Inflammatory macrophage treated with lipopolysaccharide for 4 hours (primary cell): ENCODE data around the gene ADM.
A peak's percentile ranks its signal among the peaks of the same experiment; 100 is the strongest.
"Not testable (repeated sequence)": the region's sequence is repeated elsewhere in the genome, so short reads cannot be mapped to it uniquely, and the experiment has no call there.

Source experiments
- DNase-seq: peaks from one replicate; pipeline ENCODE4 v3.0.0-alpha.2; 2020

ADM gene

GRCh38 chr11:10304495-10305261, at the start of gene ADM:
Gene ADM, plus strand, starts transcription at chr11:10305073. Its CDS starts 628 bp downstream, at chr11:10305701.
- peak; percentile 93 for DNase-seq

DNA sequence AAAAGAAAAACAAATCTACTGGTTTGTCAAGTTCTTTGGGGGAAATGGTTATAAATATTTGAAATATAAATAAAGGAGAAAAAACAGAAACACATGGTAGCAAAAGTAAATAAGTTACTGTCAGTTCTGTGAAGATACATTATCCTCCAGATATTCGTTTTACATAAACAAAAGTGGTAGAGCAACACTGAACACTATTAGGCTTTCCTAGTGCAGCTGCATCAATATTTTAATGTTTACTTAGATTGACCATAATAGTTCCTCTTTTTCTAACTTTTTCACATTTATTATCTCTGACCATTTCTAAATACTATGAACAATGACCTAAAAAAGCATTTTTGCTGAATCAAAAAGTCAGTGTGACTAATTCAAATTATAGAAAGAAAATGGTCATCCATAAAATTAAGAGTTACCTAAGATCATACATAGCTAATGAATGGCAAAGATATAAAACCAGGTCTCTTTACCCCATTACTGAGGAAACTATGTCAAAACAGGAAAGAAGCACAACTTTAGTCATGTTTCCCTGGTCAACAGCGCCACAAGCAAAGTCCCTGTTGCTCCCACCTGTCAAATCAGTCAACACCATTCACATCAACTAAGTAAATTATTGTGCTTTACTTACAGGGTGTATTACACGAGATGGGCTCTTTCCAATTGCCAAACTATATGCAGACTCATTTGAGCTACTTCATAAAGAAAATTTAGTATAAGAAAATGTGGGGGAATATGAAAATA, 49.3 kb upstream of the ADM start:
- peak; percentile 4 for DNase-seq

- no peak for DNase-seq
Measured at GRCh38 chr11:10257478-10257877, 47.4 kb upstream of the ADM start.

- DNase-seq, result no peak
Measured at GRCh38 chr11:10261821-10262220, 43.1 kb upstream of the ADM start.

GRCh38 chr11:10263929-10264328, 40.9 kb upstream of the ADM start:
- DNase-seq, result no peak

GRCh38 chr11:10264716-10265115, 40.2 kb upstream of the ADM start:
- DNase-seq, result not testable (repeated sequence)

DNA sequence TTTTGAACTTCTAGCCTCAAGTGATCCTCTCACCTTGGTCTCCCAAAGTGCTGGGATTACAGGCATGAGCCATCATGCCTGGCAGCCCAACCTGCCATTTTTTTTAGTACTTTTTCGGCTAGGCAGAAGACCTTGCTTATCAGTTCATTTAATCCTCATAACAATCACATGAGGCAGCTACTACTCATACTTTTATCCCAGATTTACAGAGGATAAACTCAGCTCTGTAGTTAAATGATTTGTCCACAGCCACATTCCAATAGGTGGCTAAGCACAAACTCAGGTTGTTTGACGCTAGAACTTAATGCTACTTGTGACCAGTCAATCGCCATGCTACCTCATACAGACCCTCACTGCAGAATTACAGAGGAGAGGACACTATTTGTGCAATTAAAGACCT, 38.9 kb upstream of the ADM start:
- no peak for DNase-seq

- no peak for DNase-seq
Measured at GRCh38 chr11:10267821-10268220, 37.1 kb upstream of the ADM start.

GRCh38 chr11:10268746-10269488, 36.0 kb upstream of the ADM start:
- DNase-seq, result no peak

DNA sequence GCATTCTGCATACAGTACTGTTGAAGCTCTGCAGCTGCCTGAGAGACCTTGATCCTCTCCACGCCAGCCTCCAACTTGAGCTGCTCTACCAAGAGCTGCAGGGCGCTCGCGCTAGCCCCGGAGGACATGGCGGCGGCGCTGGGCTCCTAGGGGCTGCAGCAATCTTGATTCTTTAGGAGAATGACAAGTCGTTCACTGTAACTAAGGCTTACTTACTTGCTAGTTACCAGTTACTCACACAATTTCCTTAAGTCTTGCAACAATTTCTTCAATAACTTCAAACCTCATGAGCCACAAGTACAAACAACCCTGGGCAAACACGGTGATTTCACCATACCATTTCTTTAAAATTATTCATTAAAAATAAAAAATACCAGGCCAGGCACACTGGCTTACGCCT, 32.7 kb upstream of the ADM start:
- no peak for DNase-seq

DNA sequence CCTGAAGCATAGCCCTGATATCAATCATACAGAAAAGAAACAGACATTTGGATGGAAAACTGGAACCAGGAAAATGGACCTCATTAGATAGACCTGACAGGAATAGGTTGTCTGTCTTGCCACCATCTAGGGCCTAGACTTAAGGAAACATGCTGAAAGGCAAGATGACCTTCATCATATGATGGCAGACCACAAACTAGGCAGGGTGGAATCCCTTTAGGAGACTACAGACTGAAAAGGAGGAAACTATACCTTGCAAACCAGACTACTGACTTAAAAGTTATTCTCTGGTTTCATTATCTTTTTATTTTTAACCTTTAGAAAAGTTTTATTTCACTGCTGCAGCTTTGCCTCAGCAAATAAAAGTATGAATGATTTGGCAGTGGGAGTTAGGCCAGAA, 31.1 kb upstream of the ADM start:
- DNase-seq, result peak; percentile 38

- DNase-seq, result no peak
Measured at GRCh38 chr11:10274726-10275125, 30.1 kb upstream of the ADM start.

DNA sequence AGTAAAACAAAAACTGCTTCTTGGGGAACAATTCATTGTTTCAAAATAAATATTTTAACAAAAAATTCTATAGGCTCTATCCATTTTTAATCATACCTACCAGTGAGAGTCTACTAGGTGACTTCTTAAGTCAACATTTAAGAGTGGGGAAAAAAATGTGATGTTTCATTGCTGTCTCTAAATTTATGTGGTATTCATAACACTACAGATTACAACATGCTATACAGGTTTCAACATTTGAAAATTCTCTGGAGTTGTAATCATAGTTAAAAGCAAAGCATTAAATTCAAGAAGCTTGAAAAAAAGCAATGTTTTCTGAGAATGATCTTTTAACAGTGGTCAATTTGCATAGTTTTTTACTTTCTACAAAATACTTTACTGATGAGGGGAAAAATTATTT, 29.2 kb upstream of the ADM start:
- peak; percentile 22 for DNase-seq

GRCh38 chr11:10282117-10282516, 22.8 kb upstream of the ADM start:
- peak; percentile 24 for DNase-seq

- peak; percentile 69 for DNase-seq
Measured at GRCh38 chr11:10283991-10284390, 20.9 kb upstream of the ADM start.

GRCh38 chr11:10285148-10285802, 19.6 kb upstream of the ADM start:
- peak; percentile 96 for DNase-seq

- no peak for DNase-seq
Measured at GRCh38 chr11:10287140-10287539, 17.7 kb upstream of the ADM start.

- DNase-seq, result no peak
Measured at GRCh38 chr11:10287766-10288715, 16.8 kb upstream of the ADM start.

DNA sequence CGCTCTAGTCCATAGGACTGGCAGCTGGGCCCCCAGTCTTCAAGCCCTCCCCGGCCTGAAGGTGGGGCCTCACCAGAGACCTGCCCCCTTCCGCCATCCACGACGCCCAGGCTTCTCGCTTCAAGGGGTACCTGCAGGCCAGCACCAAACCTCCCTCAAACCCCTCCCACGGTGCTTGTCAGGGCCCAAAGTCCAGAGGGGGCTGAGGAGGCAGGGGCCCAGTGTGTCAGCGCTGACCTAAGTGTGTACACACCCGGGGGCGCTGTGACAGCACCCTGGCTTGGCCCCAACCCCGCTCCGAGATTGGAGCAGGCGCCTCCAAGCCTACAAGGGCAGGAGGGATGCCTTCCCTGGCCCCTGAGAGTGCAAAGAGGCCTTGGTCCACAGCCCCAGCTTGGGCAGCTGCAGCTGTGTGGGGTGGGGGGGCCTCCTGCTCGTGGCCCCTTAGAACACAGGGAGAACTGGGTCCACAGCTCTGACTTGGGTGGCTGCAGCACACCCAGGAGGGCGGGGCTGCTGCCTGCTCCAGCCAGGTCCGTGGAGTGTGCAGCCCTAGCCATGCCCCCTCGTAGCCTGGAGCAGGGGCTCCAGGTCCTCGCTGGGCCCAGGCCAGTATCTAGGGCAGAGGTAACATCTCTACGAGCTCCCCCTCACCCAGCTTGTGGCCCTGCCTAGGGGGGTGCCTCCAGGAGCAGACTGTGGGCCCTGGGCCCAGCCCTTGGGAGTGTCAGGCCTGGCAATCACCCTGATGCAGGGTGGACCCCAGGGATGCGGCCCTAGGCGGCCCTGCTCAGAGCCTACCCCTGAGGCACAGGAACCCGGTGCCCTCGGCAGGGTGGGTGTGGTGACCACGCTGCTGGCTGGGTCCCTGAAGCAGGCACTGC, 15.8 kb upstream of the ADM start:
- no peak for DNase-seq

DNA sequence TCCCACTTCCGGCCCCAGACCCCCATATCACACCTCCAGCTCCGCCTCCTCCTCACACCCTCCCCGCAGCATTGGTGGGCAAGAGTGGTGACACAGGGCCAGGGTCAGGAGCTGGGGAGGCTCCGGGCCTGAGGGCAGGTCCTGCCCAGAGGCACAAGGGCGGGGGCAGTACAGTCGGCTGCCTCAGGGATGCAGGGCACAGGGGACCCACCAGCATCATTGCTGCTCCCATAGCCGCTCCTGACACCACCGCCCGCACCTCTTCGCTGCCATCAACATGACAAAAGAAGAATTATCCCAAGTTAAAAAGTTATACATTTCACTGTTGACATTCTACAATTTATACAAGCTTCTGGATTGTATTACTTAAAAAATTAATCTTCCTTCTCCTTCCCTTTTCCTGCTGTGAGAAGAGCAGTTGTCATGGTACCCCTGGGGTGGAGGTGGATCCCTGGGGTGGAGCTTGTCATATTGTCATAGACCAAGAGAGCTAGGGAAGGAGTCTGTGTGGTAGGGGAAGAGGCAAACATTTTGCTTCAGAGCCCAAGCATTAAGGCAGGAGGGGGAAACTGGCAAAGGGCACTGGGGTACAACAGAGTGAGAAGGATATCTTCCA, 15.0 kb upstream of the ADM start:
- peak; percentile 68 for DNase-seq
